IPS-11a (cell line): ENCODE measurements around the gene ADCYAP1.

Experiments used
- H3K4me3 ChIP-seq: one replicate; pipeline ENCODE4 v1.5.1; 2013; ENCODE audit warnings: low read depth, low read length, control low read depth

ADCYAP1 gene

GRCh38 chr18:959854-960253 is 55.2 kb downstream of the ADCYAP1 start:
- no peak overlapping the region for H3K4me3 ChIP-seq
